Uterus (tissue), 4 donors: ENCODE results near the gene YARS2. TPM values are rescaled to one million over a fixed set of nuclear protein-coding genes. Genes with fewer than 3 reads are reported as not detected.
"Not testable (repeated sequence)": the region's sequence is repeated elsewhere in the genome, so short reads cannot be mapped to it uniquely, and the experiment has no call there.

ENCODE experiments used
- DNase-seq, 2 donors: peaks; one replicate each; pipeline ENCODE4 v3.0.0-alpha.2; 2019 to 2020
- H3K27ac ChIP-seq, 2 donors: fragments of 200-600 bp; sonication (generic); 1 replicate in 1 of 2; 2 replicates in 1 of 2; pipeline ENCODE4 v1.5.1; 2016 to 2018
- H3K27me3 ChIP-seq, 2 donors: fragments of 200-600 bp; sonication (generic); one replicate each; pipeline ENCODE4 v1.5.1; 2018 to 2019; ENCODE audit warnings: control low read depth in 1 of 2
- H3K36me3 ChIP-seq, 2 donors: fragments of 200-600 bp; sonication (generic); one replicate each; pipeline ENCODE4 v1.5.1; 2019; ENCODE audit warnings: control low read depth in 1 of 2
- H3K4me1 ChIP-seq, 2 donors: fragments of 200-600 bp; sonication (generic); one replicate each; pipeline ENCODE4 v1.5.1; 2018 to 2019; ENCODE audit warnings: control low read depth in 1 of 2
- H3K4me3 ChIP-seq, 2 donors: fragments of 200-600 bp; sonication (generic); 1 replicate in 1 of 2; 2 replicates in 1 of 2; pipeline ENCODE4 v1.5.1; 2018 to 2019; ENCODE audit warnings: mild to moderate bottlenecking in 1 of 2
- H3K9me3 ChIP-seq, 2 donors: fragments of 200-600 bp; sonication (generic); one replicate each; pipeline ENCODE4 v1.5.1; 2019; ENCODE audit warnings: control low read depth in 1 of 2
- CTCF ChIP-seq, 4 experiments: fragments of 200-600 bp in 2 of 4; fragments of 450-650 bp in 2 of 4; sonication (generic) in 2 of 4; IDR thresholded peaks; one replicate each; pipeline ENCODE4 v1.5.1; 2016 to 2019; ENCODE audit warnings: antibody characterized with exemption in 4 of 4, mild to moderate bottlenecking in 2 of 4, moderate library complexity in 1 of 4
- POLR2A ChIP-seq, 2 donors: fragments of 450-650 bp; IDR thresholded peaks; one replicate each; pipeline ENCODE4 v1.6.1; 2016; ENCODE audit warnings: antibody characterized with exemption in 2 of 2, mild to moderate bottlenecking in 1 of 2, moderate library complexity in 1 of 2
- intact Hi-C: fragments of 100-400 bp; cut with DNase I; formaldehyde crosslinking; loops from one replicate; pipeline ENCODE4 v1.15.1; 2023; ENCODE audit warnings: low total_unique reads
- total RNA-seq, 4 donors: library from RNA; depleted of rRNA in 3 of 4; stranded (reverse); fragments of >200 nt in 3 of 4; gene quantifications; one replicate each; pipeline versions ENCODE4 v1.1.0 to v1.2.4, GENCODE V29; 2014 to 2023
- donor health status: DM: yes; HTN: yes; CAD: no.

The YARS2 gene
- total RNA-seq, 4 donors from 2014 or later: 14.3 to 40.0 (median 15.2) TPM

- Histone ChIP-seq H3K4me3 (no peak overlapping the region), H3K9me3 (no peaks in the 10 kb centered on the region), H3K4me1 (no peaks in the 10 kb centered on the region), H3K36me3 (no peaks in the 10 kb centered on the region), H3K27me3 (no peaks in the 10 kb centered on the region), H3K27ac (no peak overlapping the region)
- intact Hi-C loops: no loop called here
- TF ChIP-seq CTCF (IDR thresholded peaks at IDR 0.05) (no peak), POLR2A (IDR thresholded peaks at IDR 0.05) (no peak)
- DNase-seq: no peak
Measured at GRCh38 chr12:32726286-32726685, 29.4 kb downstream of the YARS2 start.

GRCh38 chr12:32725308-32725707 is 30.4 kb downstream of the YARS2 start:
- H3K36me3 ChIP-seq, H3K9me3 ChIP-seq, H3K4me3 ChIP-seq, H3K27ac ChIP-seq, intact Hi-C loops, DNase-seq, H3K4me1 ChIP-seq, H3K27me3 ChIP-seq: not testable (repeated sequence)

GRCh38 chr12:32718926-32719325 is 36.8 kb downstream of the YARS2 start:
- H3K36me3 ChIP-seq: no peaks in the 10 kb centered on the region
- intact Hi-C loops: no loop called here

GRCh38 chr12:32714772-32715171 is 40.9 kb downstream of the YARS2 start:
- Histone ChIP-seq H3K4me3 (no peak overlapping the region), H3K27ac (no peak overlapping the region), H3K27me3 (no peaks in the 10 kb centered on the region), H3K4me1 (no peaks in the 10 kb centered on the region), H3K36me3 (peaks cover 0 to 2% of the 10 kb centered on the region in 2 donors), H3K9me3 (no peaks in the 10 kb centered on the region)
- DNase-seq: no peak
- intact Hi-C loops: no loop called here
- TF ChIP-seq CTCF (IDR thresholded peaks at IDR 0.05): no peak
- TF ChIP-seq POLR2A (IDR thresholded peaks at IDR 0.05): no peak

More at GRCh38 chr12:32718926-32719325, 36.8 kb downstream of the YARS2 start:
- no peaks in the 10 kb centered on the region for H3K27me3 ChIP-seq
- H3K4me3 ChIP-seq: no peak overlapping the region
- no peak for DNase-seq
- no peak overlapping the region for H3K27ac ChIP-seq
- no peaks in the 10 kb centered on the region for H3K9me3 ChIP-seq
- H3K4me1 ChIP-seq: no peaks in the 10 kb centered on the region
- TF ChIP-seq CTCF (IDR thresholded peaks at IDR 0.05) (no peak), POLR2A (IDR thresholded peaks at IDR 0.05) (no peak)

GRCh38 chr12:32708926-32709325 is 46.8 kb downstream of the YARS2 start:
- Histone ChIP-seq H3K27me3 (no peaks in the 10 kb centered on the region), H3K9me3 (no peaks in the 10 kb centered on the region), H3K4me3 (no peak overlapping the region), H3K36me3 (peaks cover 0 to 2% of the 10 kb centered on the region in 2 donors), H3K27ac (no peak overlapping the region), H3K4me1 (no peaks in the 10 kb centered on the region)
- DNase-seq: no peak
- intact Hi-C loops: no loop called here
- TF ChIP-seq POLR2A (IDR thresholded peaks at IDR 0.05): no peak
- no peak for TF ChIP-seq CTCF (IDR thresholded peaks at IDR 0.05)
